SKM-1 treated with dmso at 0.1 percent for 144 hours (cell line): Measurements from ENCODE around the gene NCOA5.

Experiments used
- DNase-seq: peaks from one replicate; lab custom pipeline; 2025; ENCODE audit not compliant: unreplicated experiment; lab: John Stamatoyannopoulos, UW

Gene NCOA5

DNA sequence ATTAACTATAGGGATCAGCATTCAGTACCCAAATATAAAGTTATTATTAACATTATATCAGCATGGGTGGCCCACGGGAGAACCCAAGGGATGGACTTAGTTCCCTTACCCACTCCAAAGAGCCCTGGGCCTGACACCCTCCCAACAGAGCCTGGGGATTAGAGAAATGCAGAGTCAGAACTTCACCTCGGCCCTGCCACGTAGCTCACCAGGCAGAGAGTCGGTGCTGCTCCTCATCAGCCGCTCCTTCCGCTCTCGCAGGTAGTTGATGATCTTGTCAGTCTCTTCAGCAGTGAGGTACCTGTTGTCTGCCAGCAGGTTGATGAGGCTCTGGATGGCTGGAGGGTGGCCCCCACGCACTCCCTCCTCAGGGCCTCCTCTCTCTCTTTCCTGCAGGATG is 26.6 kb downstream of the NCOA5 start:
- no peak for DNase-seq

DNA sequence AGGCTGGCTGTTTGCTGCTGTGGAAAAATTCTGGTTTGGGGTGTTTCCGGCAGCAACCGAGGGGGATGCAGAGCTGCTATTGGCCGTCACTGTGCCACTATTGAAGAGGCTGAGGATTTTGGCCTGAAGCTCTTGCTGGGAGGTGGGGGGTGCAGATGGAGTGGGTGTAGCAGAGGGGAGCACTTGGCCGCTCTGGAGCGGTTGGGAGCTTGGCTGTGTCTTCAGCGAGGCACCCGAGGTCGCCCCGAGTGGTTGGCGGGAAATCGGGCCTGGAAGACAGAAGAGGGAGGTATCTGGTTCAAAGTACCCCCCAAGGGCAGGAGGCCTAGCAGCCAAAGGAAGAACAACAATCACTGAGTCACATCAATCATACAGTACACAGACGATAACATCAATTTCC is 27.1 kb downstream of the NCOA5 start:
- DNase-seq = no peak

DNA sequence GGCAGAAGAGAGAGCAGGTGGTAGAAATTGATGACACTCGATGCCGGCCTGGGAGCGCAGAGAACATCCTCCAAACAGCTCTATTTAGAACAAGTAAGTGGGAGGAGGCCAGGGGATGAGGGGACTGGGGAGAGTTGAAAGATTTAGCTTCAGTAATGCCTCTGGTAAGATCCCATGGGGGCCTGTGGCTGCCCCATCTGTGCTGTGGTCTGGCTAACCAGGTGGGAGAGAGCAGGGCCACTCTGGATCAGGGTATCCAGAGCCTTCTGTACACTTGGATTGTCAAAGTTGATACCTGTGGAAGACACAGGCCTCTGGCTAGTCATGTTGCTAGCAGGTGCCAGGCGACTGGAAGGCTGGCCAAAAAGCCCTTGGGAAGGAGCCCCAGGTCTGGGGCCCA is 27.6 kb downstream of the NCOA5 start:
- no peak for DNase-seq

DNA sequence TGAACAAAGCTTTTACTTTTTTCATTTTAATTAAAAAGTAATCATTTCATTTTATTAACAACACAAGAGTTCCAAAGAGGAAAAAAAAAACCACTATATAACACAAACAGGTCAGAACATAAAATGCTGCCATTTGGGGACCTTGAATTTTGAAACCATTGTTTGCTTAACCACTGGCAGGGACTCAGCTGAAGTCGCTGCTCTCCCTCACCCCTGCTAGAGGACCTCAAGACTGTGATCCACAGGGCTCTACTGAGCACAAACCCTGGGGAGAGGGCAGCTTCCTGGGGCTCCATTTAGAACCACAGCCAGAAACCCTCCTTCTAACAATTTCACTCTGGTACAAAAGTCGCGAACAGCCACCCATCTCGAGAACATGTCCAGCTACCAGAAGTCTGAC is 28.8 kb downstream of the NCOA5 start:
- DNase-seq = no peak

DNA sequence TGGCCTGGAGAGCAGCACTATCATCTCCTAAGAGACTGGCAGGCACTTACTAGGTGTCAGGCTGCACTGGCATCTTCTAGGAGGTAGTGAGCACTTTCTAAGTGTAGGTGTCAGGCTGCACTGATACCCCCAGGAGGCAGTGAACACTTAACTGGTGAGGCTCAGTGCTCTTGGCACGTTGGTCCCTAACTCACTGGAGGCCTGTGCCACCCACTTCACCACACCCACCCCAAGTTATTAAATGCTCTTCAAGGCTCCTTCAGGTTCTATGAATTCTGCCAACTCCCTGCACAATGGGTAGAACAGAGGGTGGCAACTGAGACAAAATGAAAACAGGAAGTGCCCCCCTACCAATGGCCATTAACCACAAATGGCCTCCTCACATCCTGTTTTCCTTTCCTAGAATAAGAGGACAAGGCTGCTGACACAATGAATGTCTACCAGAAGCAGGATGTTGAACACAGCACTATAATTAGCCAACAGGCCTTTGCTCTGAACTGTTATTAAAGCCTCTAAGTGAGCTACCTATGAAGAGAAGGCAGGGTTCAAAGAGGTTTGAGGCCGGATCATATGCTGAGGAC is 29.4 kb downstream of the NCOA5 start:
- DNase-seq = peak; percentile 39

DNA sequence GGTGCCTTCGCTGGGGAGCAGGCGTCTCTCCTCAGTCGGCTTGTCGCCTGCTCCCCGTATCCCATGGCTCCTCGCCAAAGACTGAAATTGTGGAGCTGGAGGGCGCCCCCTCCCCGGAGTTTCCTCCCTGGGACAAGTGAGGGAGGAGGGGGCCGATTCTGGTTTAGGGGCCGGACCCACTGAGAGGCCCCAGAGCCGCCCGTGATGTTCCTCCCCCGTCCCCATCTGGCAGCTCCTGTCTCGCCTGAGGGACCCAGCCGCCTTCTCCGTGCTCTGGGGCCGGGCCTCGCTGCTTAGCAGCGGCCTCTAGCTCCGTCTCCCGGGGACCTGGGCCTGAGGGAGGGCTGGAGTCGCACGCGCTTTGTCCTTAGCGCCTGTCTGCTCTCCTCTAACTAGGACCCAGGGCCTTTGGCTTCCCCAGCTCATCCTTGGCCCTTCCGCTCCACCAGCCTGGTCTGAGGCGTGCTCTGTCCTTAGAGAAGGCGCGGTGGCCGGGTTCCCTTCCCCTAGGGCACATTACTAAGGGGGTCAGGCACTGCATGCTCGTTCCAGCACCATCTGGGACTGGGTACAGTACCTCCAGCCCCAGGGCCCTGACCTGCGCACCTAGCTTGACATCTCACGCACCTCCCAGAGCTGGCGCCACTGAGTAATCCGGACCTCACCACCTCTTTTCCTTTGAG is 31.0 kb downstream of the NCOA5 start:
- no peak for DNase-seq

DNA sequence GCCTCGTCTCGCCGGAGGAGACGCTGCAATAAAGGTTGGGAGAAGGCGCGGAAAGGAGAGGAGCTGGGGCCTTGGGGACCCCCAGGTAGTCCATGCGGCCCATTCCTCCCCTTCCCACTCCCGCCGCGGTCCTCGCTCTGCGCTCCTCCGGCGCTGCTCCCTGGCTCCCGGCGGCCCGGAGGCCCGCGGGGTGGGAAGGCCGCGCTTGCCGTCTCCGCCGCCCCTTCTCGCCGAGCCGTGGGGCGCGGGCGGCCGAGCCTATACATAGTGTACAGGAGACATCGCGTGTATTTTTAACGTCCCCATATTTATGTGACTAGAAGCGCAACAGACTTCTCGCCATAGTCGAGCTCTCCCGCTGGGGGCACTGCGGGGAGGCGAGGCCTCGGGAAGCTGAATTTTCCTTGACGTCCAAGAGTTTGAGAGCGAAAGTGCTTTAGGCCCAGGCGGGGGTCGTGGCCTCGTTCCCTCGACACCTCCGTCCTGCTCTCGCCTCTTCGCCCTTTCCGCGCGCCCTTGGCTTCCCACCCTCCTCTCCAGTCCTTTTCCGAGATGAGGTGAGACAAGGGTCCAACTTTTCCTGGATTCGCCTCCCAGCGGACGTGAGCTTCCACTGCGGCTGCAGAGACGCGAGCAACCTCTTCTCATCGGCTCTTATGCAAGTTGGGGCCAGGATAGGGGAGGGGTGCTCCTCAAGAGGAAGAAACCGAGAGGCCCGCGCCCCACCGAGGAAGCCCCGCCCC is 31.7 kb downstream of the NCOA5 start:
- peak; percentile 58 for DNase-seq

DNA sequence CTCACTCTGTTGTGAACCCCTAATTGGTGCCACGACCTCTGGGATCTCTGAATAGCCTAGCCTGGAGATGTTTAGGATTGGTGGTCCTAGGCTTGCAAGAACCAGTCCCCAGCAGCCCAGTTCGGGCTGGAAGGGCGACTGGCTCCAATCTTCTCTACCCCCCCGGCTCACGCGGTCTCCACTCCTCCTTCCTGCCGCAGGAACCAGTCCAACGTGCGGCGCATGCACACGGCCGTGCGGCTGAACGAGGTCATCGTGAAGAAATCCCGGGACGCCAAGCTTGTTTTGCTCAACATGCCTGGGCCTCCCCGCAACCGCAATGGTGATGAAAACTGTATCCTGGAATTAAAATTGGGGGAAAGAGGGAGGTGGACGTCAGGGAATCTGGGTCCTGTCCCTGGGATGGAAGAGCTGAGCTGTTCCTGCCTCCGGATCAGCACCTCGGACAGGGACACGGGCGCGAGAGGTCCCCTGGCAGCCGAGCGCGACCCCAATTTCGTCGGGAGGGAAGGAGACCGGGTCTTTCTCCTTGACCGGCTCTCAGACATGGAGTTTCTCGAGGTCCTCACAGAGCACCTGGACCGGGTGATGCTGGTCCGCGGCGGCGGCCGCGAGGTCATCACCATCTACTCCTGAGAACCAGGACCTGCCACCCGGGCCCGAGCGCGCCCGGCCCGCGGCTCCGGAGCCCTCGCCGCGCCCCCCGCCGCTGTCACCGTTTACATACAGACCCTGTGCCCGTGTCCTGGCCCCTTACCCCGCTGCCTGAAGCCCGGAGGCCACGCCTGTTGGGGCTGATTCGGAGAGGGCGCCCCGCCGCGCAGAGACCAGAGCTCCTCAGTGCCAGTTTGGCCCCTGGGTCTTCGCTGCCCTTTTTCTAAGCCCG is 32.5 kb downstream of the NCOA5 start:
- DNase-seq = no peak

DNA sequence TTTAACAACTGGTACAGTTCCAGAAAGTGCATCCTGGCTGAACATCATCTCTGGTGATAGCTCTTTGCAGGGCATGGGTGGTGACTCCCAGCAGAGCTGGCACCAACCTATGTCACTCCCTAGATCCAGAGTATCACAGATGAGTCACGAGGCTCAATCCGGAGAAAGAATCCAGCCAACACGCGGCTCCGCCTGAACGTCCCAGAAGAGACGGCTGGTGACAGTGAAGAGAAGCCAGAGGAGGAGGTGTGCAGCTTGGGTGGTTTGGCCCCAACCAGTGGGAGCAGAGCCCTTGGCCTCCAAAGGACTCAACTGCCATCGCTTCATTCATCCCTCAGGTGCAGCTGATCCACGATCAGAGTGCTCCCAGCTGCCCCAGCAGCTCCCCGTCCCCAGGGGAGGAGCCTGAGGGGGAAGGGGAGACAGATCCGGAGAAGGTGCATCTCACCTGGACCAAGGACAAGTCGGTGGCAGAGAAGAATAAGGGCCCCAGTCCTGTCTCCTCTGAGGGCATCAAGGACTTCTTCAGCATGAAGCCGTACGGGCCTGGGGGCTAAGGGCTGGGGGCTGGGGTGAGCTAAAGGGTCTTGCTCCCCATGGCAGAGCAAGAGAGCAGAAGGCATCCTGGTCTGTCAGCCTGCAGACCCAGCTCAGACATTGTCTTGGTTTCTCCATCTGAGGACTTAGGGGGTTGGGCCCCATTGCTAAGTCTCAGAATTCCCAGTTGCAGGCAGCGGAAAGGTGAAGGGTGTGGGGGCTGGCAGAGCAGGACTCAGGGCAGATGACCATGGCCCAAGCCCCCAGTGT is 33.5 kb downstream of the NCOA5 start:
- DNase-seq = no peak

DNA sequence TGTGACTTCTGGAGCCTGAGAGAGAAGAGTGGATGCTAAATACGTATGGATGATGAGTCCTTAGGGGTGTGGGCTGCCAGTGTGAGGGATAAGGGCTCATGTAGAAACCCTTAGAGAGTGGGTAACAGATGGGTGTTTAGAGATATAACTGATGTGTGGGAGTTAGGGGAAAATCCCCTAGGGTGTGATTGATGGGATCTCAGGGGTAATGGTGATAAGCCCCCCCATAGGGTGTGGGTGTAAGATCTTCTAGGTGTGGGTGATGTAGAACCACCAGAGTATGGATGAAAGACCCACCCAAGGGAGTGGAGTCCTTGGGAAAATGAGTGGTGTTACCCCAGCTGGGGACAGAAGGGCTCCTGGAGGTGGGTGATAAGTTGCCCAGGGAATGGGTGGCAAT is 34.5 kb downstream of the NCOA5 start:
- DNase-seq = no peak

DNA sequence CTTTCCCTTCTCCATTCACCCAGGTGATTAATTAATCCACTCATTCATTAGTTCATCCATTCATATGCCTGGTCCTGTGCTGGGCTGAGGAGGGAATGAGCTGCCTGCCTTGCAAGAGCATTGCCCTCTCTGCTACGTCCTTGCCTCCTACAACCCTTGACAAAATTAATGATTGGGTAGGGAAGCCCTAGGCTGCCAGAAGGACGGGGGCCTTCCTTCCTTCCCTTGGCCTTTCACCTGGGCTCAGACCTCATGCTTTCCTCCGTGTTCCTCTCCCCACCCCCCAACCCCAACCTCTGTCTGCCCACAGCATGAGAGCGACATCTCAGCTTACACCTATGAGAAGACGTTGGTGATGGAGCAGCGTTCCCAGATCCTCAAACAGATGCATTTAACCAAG is 35.2 kb downstream of the NCOA5 start:
- no peak for DNase-seq

DNA sequence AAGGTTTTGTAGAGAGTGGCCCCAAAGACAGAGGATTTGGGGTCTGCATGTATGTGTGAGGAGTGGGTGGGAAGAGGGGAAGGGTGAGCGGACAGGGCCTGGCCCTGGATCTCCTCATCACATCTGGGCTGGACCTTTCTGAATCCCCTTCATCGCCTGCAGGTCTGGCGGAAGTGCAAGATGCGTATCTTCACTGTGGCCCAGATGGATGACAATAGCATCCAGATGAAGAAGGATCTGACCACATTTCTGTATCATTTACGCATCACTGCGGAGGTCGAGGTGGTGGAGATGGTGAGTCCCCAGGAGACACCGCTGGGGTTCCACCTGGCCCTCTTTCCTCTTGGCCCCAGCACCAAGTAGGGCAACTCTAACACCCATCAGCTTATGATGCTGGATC is 36.3 kb downstream of the NCOA5 start:
- DNase-seq = no peak

DNA sequence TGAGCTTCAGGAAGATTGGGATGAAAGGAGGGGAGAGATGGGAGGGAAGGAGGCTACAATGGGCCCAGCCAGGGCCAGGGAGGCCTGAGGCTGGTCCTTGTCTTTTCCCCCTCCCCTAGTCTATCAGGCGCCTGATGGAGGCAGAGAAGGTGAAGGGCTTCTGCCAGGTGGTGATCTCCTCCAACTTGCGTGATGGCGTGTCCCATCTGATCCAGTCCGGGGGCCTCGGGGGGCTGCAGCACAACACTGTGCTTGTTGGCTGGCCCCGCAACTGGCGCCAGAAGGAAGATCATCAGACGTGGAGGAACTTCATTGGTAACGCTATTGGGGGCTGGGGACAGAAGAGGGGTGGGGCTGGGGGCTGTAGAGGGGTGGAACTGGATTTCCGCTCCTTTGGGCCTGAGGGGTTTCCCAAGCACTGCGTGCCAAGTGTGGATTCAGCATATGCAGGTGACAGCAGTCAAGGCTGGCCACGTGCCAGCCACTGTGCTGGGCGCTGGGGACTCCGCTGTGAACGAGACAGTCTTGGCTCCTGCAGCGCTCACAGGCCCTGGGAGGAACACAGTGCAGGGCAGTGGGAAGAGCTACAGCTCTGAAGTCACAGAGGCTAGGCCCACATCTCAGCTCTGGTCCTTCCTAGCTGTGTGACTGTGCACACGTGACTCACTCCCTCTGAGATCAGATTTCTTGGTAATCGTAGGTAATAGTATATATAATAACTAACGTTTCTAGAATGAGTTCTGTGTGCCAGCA is 38.0 kb downstream of the NCOA5 start:
- DNase-seq = no peak

DNA sequence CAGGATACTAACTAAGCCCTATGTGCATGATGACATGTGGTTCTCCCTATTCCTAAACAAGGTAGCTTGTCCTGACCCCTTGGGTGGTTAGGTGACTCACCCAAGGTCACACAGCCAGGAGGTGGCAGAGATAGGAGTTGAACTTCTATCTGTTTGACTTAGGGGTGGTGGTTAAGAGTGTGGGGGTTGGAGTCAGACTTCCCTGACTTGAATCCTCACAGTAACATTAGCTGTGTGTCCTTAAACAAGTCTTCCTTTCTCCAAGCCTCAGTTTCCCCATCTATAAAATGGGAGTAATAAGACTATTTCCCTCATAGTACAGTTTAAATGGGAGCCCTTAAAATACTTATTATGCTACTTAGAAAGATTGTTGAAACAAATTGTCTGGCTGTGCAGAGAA is 38.9 kb downstream of the NCOA5 start:
- no peak for DNase-seq

DNA sequence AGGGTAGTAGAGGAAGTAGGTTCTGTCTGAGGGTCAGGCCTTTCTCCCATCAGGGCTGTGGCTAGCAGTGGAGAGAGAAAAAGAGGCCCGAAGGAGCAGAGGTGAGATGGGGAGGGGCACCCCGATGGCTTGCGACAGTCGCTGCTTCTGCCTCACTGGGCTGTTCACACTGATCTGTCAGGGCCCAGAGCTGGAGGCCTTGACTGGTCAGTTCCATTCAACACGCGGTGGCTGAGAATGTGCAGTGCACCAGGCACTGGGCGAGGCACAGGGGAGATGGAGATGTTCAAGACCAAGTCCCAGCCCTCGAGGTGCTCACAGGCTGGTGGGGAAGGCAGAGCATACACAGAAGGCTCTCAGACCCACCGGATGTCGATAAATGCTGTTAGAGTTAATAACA is 39.3 kb downstream of the NCOA5 start:
- no peak for DNase-seq

DNA sequence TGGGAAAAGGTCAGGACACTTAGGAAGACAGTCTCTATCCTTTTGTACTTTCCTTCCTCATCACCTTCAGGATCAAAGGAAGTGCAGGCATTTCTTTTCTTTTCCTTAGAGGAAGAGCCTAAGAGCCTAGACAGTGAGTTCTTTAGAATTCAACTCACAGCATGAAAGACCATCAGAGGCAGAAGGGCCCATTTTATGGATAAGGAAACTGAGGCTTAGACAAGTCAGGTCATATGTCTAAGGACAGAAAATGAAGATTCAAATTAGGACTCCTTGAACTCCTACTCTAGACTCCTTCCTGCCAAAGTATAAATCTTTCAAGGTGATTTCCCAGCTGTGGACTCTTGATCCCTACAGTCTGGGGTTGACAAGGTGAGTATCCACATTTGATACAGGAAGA is 39.9 kb downstream of the NCOA5 start:
- DNase-seq = no peak

DNA sequence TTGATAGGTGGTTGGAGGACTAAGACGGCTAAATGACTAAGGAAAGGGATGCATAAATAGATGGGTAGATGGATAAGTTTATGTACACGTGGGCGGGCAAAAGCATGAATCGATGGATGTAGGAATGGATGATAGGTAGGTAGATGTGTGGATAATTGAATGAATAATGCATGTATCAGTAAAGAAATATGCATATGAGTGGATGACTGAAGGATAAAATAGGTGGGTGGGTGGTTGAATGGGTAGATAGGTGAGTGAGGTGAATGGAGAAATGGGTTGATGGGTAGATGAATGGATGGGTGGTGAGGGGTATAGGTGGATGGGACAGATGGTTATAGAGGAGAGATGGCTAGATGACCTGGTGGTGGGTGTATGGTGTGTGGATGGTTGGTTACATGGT is 40.6 kb downstream of the NCOA5 start:
- DNase-seq = no peak

DNA sequence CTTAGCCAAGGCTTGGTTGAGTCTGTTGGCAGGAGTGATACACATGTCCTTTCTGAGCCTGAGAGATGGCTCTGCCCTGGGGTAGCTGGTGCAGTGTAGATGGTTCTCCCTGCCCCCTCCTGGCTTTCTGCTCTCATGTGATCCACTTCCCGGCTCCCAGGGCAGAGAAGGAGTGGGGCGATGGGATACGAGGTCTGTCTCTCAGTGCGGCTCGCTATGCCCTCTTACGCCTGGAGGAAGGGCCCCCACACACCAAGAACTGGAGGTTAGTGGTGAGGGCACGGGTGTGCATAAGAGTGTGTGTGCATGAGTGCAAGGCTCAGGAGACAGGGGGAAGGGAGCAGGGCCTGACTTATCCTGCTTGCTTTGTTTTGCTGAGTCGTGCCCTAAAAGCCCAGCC is 41.9 kb downstream of the NCOA5 start:
- DNase-seq = no peak

DNA sequence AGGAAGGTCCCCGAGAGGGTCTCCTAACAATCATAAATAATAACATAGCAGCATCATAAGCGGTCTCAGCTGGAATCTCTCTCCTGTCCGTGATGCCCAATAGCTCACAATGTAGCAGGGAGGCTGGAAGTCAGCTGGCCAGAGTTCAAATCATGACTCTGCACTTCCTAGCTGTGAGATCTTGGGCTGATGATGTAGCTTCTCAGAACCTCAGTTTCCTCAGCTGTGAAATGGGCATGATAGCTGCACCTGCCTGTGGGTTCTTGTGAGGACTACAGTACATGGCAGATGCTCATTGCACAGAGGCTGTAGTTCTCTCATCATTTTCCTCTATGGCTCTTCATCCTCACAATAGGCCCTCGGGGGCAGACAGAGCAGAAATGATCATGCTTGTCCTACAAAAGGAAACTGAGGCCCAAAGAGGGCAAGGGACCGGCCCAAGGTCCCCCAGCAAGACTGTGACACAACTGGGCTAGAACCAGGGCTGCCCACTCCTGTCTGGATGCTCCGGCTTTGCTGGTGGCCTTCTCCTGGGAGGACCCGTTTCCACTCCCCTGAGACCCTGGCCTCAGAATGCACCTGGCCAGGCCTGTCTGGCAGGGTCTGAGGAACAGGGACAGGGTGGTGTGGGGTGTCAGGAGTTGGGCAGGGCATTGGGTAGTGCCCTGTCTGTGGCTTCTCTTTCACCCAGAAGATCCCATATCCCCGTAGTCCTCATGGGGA is 43.0 kb downstream of the NCOA5 start:
- DNase-seq = no peak
